Measurements from ENCODE around the gene ZNF785.
"Not testable (repeated sequence)": the region's sequence is repeated elsewhere in the genome, so short reads cannot be mapped to it uniquely, and the experiment has no call there.

Gene ZNF785

GRCh38 chr16:30602616-30603277 is 17.2 kb upstream of the ZNF785 start:
- Histone ChIP-seq H3K27ac (ENCODE audit: insufficient read depth, low read depth, low read length, poor library complexity, severe bottlenecking) (no peak overlapping the region), H3K36me3 (ENCODE audit: control insufficient read depth, insufficient read depth, low read length) (peaks cover 21% of the 10 kb centered on the region), H3K4me1 (ENCODE audit: control insufficient read depth, insufficient read depth, low read length) (no peaks in the 10 kb centered on the region), H3K9me3 (ENCODE audit: control insufficient read depth, low read length) (no peaks in the 10 kb centered on the region), H3K27me3 (ENCODE audit: control insufficient read depth, insufficient read depth, low read length, poor library complexity, severe bottlenecking) (no peaks in the 10 kb centered on the region), H3K4me3 (ENCODE audit: insufficient read depth, low read depth, low read length) (no peak overlapping the region)
- WGBS, 2 experiments: 92 to 94% methylated on average over 4 of the region's 4 CpGs

DNA sequence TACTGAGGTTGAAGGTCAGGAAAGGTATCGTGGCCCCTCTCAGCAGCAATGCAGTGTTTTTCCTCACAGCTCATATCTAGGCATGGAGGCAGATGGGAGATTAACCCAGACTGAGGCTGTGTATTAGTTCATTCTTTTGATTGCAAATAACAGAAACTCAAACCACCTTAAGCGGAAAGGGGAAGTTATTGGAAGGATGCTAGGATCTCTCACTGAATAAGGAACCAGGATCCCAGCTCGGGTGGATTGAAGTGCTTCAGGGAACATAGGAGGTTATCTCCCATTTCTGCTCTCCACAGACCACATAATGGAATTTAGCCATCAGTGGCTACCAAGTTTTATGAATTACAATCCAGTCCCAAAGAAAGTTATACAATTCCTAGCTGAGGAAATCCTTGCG is 16.5 kb upstream of the ZNF785 start:
- H3K36me3 ChIP-seq (ENCODE audit: control insufficient read depth, insufficient read depth, low read length): peaks cover 21% of the 10 kb centered on the region
- WGBS, 2 experiments: 94 to 97% methylated on average over 4 of the region's 4 CpGs
- H3K4me1 ChIP-seq (ENCODE audit: control insufficient read depth, insufficient read depth, low read length): no peaks in the 10 kb centered on the region
- H3K27me3 ChIP-seq (ENCODE audit: control insufficient read depth, insufficient read depth, low read length, poor library complexity, severe bottlenecking): no peaks in the 10 kb centered on the region
- H3K27ac ChIP-seq (ENCODE audit: insufficient read depth, low read depth, low read length, poor library complexity, severe bottlenecking): no peak overlapping the region
- no peak overlapping the region for H3K4me3 ChIP-seq (ENCODE audit: insufficient read depth, low read depth, low read length)
- no peaks in the 10 kb centered on the region for H3K9me3 ChIP-seq (ENCODE audit: control insufficient read depth, low read length)

DNA sequence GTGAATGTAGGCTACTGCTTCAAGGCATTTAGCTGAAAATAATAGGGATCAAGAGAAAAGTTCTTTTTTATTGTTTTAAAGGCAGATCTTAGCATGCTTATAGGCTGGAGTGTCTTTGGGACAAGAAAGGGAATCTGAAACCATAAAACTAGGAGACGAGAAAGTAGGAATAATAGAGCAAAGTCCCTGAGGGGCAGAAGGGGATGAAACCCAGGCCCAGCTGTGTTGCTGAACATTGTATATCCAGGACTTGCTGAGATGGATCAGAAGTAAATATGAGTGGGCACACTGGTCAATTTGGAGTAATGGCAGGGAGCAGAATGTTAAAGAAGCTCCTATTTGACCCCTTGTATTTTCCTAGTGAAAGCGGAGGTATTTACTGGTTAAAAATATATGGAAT is 15.4 kb upstream of the ZNF785 start:
- WGBS, 2 experiments: 94 to 96% methylated on average over 2 of the region's 2 CpGs
- H3K4me3 ChIP-seq (ENCODE audit: insufficient read depth, low read depth, low read length): no peak overlapping the region

DNA sequence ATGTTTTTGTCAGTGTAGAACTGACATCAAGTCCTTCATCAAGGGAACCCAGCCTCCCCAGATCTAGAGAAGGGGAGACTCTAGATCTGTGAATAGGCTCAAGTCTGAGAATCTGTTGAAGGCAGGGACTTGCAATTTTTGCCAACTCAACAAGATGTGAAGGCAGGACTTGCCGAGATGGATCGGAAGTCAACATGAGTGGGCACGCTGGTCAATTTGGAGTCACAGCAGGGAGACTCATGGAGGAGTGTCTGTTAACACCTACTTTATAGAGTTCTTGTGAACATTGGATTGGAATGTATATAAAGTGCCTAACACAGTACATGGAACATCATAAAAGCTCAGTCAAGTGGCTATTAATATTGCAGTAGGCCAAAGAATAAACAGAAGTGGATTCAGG is 14.7 kb upstream of the ZNF785 start:
- no peaks in the 10 kb centered on the region for H3K9me3 ChIP-seq (ENCODE audit: control insufficient read depth, low read length)
- H3K27ac ChIP-seq (ENCODE audit: insufficient read depth, low read depth, low read length, poor library complexity, severe bottlenecking): no peak overlapping the region
- WGBS, 2 experiments: 95% methylated on average over 3 of the region's 3 CpGs
- H3K36me3 ChIP-seq (ENCODE audit: control insufficient read depth, insufficient read depth, low read length): peaks cover 21% of the 10 kb centered on the region
- H3K4me1 ChIP-seq (ENCODE audit: control insufficient read depth, insufficient read depth, low read length): no peaks in the 10 kb centered on the region
- no peak overlapping the region for H3K4me3 ChIP-seq (ENCODE audit: insufficient read depth, low read depth, low read length)
- H3K27me3 ChIP-seq (ENCODE audit: control insufficient read depth, insufficient read depth, low read length, poor library complexity, severe bottlenecking): no peaks in the 10 kb centered on the region

More for the DNA sequence above, 15.4 kb upstream of the ZNF785 start:
- Histone ChIP-seq H3K9me3 (ENCODE audit: control insufficient read depth, low read length) (no peaks in the 10 kb centered on the region), H3K36me3 (ENCODE audit: control insufficient read depth, insufficient read depth, low read length) (peaks cover 21% of the 10 kb centered on the region), H3K4me1 (ENCODE audit: control insufficient read depth, insufficient read depth, low read length) (no peaks in the 10 kb centered on the region), H3K27ac (ENCODE audit: insufficient read depth, low read depth, low read length, poor library complexity, severe bottlenecking) (no peak overlapping the region), H3K27me3 (ENCODE audit: control insufficient read depth, insufficient read depth, low read length, poor library complexity, severe bottlenecking) (no peaks in the 10 kb centered on the region)

DNA sequence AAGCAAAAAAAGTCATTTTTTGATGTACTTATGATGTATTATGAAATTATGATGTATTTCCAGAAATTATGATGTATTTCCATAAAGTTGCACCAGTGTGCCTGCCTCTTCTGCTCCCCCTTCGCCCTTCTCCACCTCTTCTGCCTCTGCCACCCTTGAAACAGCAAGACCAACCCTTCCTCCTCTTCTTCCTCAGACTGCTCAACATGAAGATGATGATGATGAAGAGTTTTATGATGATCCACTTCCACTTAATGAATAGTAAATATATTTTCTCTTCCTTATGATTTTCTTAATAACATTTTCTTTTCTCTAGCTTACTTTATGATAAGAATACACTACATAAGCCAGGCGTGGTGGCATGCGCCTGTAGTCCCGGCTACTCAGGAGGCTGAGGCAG is 7.4 kb upstream of the ZNF785 start:
- no peak overlapping the region for H3K4me3 ChIP-seq (ENCODE audit: insufficient read depth, low read depth, low read length)
- WGBS, 2 experiments: 84 to 87% methylated on average over 4 of the region's 4 CpGs

GRCh38 chr16:30590869-30591268 is 5.4 kb upstream of the ZNF785 start:
- not testable (repeated sequence) for H3K36me3 ChIP-seq (ENCODE audit: control insufficient read depth, insufficient read depth, low read length); H3K27me3 ChIP-seq (ENCODE audit: control insufficient read depth, insufficient read depth, low read length, poor library complexity, severe bottlenecking); H3K4me3 ChIP-seq (ENCODE audit: insufficient read depth, low read depth, low read length); H3K27ac ChIP-seq (ENCODE audit: insufficient read depth, low read depth, low read length, poor library complexity, severe bottlenecking); H3K9me3 ChIP-seq (ENCODE audit: control insufficient read depth, low read length); H3K4me1 ChIP-seq (ENCODE audit: control insufficient read depth, insufficient read depth, low read length)
- 95 to 97% methylated on average over 7 to 8 of the region's 9 CpGs for WGBS, 2 experiments

More for the DNA sequence above, 7.4 kb upstream of the ZNF785 start:
- Histone ChIP-seq H3K27ac (ENCODE audit: insufficient read depth, low read depth, low read length, poor library complexity, severe bottlenecking) (no peak overlapping the region), H3K36me3 (ENCODE audit: control insufficient read depth, insufficient read depth, low read length) (peaks cover 5% of the 10 kb centered on the region), H3K9me3 (ENCODE audit: control insufficient read depth, low read length) (no peaks in the 10 kb centered on the region), H3K27me3 (ENCODE audit: control insufficient read depth, insufficient read depth, low read length, poor library complexity, severe bottlenecking) (no peaks in the 10 kb centered on the region), H3K4me1 (ENCODE audit: control insufficient read depth, insufficient read depth, low read length) (no peaks in the 10 kb centered on the region)

DNA sequence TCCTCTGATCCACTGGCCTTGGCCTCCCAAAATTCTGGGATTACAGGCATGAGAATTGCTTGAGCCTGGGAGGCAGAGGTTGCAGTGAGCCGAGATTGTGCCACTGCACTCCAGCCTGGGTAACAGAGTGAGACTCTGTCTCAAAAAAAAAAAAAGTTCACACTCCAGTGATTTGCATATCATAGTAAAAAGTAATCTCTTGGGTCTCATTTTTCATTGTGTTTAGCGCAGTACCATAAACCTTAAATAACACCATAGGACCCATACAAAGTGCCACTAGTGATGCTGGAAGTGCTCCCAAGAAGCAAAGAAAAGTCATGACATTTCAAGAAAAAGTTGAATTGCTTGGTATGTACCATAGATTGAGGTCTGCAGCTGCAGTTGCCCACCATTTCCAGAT is 4.1 kb upstream of the ZNF785 start:
- H3K36me3 ChIP-seq (ENCODE audit: control insufficient read depth, insufficient read depth, low read length); H3K9me3 ChIP-seq (ENCODE audit: control insufficient read depth, low read length); H3K4me3 ChIP-seq (ENCODE audit: insufficient read depth, low read depth, low read length); H3K4me1 ChIP-seq (ENCODE audit: control insufficient read depth, insufficient read depth, low read length); H3K27me3 ChIP-seq (ENCODE audit: control insufficient read depth, insufficient read depth, low read length, poor library complexity, severe bottlenecking); H3K27ac ChIP-seq (ENCODE audit: insufficient read depth, low read depth, low read length, poor library complexity, severe bottlenecking): not testable (repeated sequence)
- WGBS, 2 experiments: 91 to 98% methylated on average over 2 of the region's 2 CpGs

GRCh38 chr16:30588651-30589050 is 3.2 kb upstream of the ZNF785 start:
- H3K9me3 ChIP-seq (ENCODE audit: control insufficient read depth, low read length): no peaks in the 10 kb centered on the region
- H3K36me3 ChIP-seq (ENCODE audit: control insufficient read depth, insufficient read depth, low read length): peaks cover 5% of the 10 kb centered on the region
- no peak overlapping the region for H3K27ac ChIP-seq (ENCODE audit: insufficient read depth, low read depth, low read length, poor library complexity, severe bottlenecking)
- H3K4me3 ChIP-seq (ENCODE audit: insufficient read depth, low read depth, low read length): no peak overlapping the region
- no peaks in the 10 kb centered on the region for H3K4me1 ChIP-seq (ENCODE audit: control insufficient read depth, insufficient read depth, low read length)
- 91 to 98% methylated on average over 2 of the region's 2 CpGs for WGBS, 2 experiments
- no peaks in the 10 kb centered on the region for H3K27me3 ChIP-seq (ENCODE audit: control insufficient read depth, insufficient read depth, low read length, poor library complexity, severe bottlenecking)

- no peaks in the 10 kb centered on the region for H3K4me1 ChIP-seq (ENCODE audit: control insufficient read depth, insufficient read depth, low read length)
- peak overlapping the region; percentile 75 for H3K4me3 ChIP-seq (ENCODE audit: insufficient read depth, low read depth, low read length)
- 2 to 3% methylated on average over 23 of the region's 23 CpGs for WGBS, 2 experiments
- no peak overlapping the region for H3K27ac ChIP-seq (ENCODE audit: insufficient read depth, low read depth, low read length, poor library complexity, severe bottlenecking)
- no peaks in the 10 kb centered on the region for H3K27me3 ChIP-seq (ENCODE audit: control insufficient read depth, insufficient read depth, low read length, poor library complexity, severe bottlenecking)
- no peaks in the 10 kb centered on the region for H3K9me3 ChIP-seq (ENCODE audit: control insufficient read depth, low read length)
- peaks cover 12% of the 10 kb centered on the region for H3K36me3 ChIP-seq (ENCODE audit: control insufficient read depth, insufficient read depth, low read length)
Measured at GRCh38 chr16:30585022-30585399, 486 bp downstream of the ZNF785 start.

DNA sequence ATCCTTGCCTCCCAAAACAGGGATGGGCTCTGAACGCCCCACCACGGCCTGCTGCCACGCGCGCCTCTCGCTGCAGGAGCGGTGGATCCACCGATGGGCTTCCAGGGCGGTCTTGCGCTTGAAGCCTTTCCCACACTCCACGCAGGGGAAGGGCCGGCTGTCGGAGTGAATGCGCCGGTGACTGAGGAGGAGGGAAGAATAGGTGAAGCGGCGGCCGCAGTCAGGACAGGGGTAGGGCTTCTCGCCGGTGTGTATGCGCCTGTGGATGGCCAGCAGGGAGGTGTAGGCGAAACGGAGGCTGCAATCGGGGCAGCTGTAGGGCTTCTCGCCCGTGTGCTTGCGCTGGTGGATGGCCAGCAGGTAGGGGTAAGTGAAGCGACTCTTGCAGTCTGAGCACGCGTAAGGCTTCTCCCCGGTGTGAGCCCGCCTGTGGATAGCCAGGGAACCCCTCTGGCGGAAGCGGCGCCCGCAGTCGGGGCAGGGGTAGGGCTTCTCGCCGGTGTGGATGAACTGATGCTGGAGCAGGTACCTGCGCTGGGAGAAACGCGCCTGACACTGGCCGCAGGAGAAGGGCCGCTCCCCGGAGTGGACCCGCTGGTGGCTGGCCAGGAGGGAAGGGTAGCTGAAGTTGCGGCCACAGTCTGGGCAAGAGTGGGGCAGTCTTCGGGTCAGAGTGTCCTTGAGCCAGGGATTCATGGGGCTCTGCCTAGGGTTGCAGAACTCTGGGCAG is 2.7 kb downstream of the ZNF785 start:
- 95 to 96% methylated on average over 48 of the region's 48 CpGs for WGBS, 2 experiments
- no peaks in the 10 kb centered on the region for H3K9me3 ChIP-seq (ENCODE audit: control insufficient read depth, low read length)
- no peaks in the 10 kb centered on the region for H3K4me1 ChIP-seq (ENCODE audit: control insufficient read depth, insufficient read depth, low read length)
- H3K36me3 ChIP-seq (ENCODE audit: control insufficient read depth, insufficient read depth, low read length): peaks cover 11% of the 10 kb centered on the region
- H3K27ac ChIP-seq (ENCODE audit: insufficient read depth, low read depth, low read length, poor library complexity, severe bottlenecking): no peak overlapping the region
- H3K4me3 ChIP-seq (ENCODE audit: insufficient read depth, low read depth, low read length): no peak overlapping the region
- no peaks in the 10 kb centered on the region for H3K27me3 ChIP-seq (ENCODE audit: control insufficient read depth, insufficient read depth, low read length, poor library complexity, severe bottlenecking)
